Rectal smooth muscle tissue (tissue), 1 donor: ENCODE results near the gene GALNT7.

Experiments
- H3K27ac ChIP-seq: one replicate; pipeline ENCODE4 v1.7.0; 2013; ENCODE audit warnings: low read depth, low read length, inconsistent platforms
- H3K27me3 ChIP-seq: one replicate; pipeline ENCODE4 v1.7.0; 2013; ENCODE audit warnings: low read length; ENCODE audit not compliant: control insufficient read depth, insufficient read depth
- H3K36me3 ChIP-seq: one replicate; pipeline ENCODE4 v1.7.0; 2013; ENCODE audit warnings: low read length; ENCODE audit not compliant: control insufficient read depth, insufficient read depth
- H3K4me1 ChIP-seq: one replicate; pipeline ENCODE4 v1.7.0; 2013; ENCODE audit warnings: low read length; ENCODE audit not compliant: control insufficient read depth, insufficient read depth
- H3K4me3 ChIP-seq: one replicate; pipeline ENCODE4 v1.7.0; 2013; ENCODE audit warnings: low read length
- H3K9ac ChIP-seq: one replicate; pipeline ENCODE4 v1.7.0; 2013; ENCODE audit warnings: low read length

GALNT7 gene

DNA sequence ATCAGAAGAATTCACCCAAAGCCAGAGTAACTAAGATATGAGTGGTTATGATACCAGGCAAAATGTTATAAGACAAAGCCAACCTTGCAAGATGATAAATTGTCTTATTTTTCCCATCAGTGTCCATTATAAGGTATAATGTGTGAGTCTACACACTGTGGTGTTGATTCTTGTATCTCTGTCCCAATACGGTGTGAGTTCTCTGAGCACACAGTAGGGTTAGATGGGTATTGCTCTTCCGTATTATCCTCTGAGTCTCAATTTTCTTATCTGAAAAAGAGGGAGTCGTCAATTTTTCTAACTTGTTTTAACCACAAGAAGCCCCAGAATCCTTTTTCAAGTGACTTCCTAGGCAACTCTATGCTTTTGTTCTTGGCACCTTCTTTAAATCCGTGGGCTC, 95.6 kb downstream of the GALNT7 start:
- no peak overlapping the region for H3K27ac ChIP-seq
- no peaks in the 10 kb centered on the region for H3K36me3 ChIP-seq
- H3K4me1 ChIP-seq, result peaks cover 6% of the 10 kb centered on the region
- no peak overlapping the region for H3K4me3 ChIP-seq
- H3K27me3 ChIP-seq, result no peaks in the 10 kb centered on the region
- H3K9ac ChIP-seq, result no peak overlapping the region

DNA sequence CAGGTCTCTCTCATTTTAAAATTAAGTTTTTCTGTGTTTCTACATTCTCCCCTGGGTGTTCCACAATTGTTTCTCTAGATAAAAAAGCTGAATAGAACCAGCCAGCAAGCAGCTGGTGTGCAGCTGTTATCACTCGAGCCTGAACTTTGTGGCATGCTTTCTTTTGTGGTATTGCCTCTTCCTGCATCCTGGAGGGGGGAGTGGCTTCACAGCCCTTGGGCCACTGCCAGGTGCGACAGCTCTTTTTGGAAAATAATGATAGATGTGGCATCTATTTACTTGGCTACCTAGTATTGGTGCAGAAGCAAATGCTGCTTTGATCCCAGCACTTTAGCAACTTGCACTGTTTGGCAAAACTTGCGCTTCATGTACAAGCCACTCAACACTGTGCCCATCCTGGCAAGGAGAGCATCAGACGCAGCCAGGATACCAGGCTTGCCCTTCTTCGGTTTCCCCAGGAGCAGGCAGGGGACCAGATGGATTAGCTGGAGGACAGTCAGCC, 96.1 kb downstream of the GALNT7 start:
- Histone ChIP-seq H3K36me3 (no peaks in the 10 kb centered on the region), H3K4me1 (peaks cover 6% of the 10 kb centered on the region), H3K4me3 (no peak overlapping the region), H3K9ac (no peak overlapping the region), H3K27me3 (no peaks in the 10 kb centered on the region), H3K27ac (peak overlapping the region; percentile 6)

DNA sequence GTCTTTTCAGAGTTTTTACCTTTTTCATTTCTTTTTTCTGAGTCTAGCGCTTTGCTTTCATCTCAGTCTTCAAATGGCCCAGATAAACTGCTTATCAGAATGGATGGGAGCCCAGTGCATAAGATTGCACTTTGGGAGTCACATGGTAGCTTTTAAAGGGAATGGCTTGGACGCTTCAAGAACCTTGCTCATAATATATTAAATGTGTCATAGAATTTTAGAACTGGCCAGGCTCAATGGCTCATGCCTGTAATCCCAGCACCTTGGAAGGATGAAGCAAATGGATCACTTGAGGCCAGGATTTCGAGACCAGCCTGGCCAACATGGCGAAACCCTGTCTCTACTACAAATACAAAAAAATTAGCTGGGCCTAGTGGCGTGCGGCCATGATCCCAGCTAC, 97.1 kb downstream of the GALNT7 start:
- H3K27me3 ChIP-seq, result no peaks in the 10 kb centered on the region
- no peaks in the 10 kb centered on the region for H3K36me3 ChIP-seq
- no peak overlapping the region for H3K4me3 ChIP-seq
- no peak overlapping the region for H3K27ac ChIP-seq
- peaks cover 6% of the 10 kb centered on the region for H3K4me1 ChIP-seq
- H3K9ac ChIP-seq, result no peak overlapping the region

DNA sequence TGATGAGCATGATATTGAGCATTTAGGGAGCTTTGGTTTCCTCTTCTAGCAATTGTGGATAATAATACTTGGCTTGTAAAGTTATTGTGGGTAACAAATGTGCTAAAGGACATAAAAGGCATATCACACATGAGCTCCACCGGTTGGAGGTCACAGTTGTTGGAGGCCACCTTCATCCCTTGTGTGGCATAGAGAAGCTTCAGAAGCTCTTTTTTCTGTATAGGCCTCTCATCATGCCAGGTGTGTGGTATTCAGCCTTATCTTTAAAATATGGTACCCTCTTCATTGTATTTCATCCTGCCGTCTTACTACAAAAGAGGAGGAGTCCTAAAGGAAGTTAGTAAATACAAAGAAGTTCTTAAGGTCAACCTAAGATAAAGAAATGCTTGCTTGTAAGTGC, 99.1 kb downstream of the GALNT7 start:
- Histone ChIP-seq H3K4me1 (peaks cover 8% of the 10 kb centered on the region), H3K27ac (no peak overlapping the region), H3K36me3 (no peaks in the 10 kb centered on the region), H3K4me3 (no peak overlapping the region), H3K27me3 (no peaks in the 10 kb centered on the region), H3K9ac (no peak overlapping the region)

DNA sequence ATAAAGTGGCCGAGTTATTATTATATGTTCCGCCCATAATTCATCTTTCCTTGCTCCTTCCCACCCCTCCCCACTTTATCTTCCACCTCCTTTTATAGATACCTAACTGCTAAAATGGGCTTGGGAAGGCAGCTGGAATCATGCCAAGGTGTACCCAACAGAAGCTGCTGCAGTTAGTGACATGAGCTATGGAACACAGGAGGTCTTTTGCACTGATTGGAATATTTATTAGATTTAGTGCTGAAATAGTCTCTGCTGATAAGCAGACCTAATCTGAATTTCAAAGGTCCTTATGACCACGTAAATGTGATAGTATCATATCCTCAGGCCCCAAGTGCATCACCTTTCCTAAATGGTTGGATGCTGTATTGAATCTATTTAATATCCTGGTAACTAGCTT, 100.7 kb downstream of the GALNT7 start:
- H3K27ac ChIP-seq, result no peak overlapping the region
- no peaks in the 10 kb centered on the region for H3K36me3 ChIP-seq
- no peaks in the 10 kb centered on the region for H3K27me3 ChIP-seq
- H3K9ac ChIP-seq, result no peak overlapping the region
- peaks cover 8% of the 10 kb centered on the region for H3K4me1 ChIP-seq
- H3K4me3 ChIP-seq, result no peak overlapping the region

DNA sequence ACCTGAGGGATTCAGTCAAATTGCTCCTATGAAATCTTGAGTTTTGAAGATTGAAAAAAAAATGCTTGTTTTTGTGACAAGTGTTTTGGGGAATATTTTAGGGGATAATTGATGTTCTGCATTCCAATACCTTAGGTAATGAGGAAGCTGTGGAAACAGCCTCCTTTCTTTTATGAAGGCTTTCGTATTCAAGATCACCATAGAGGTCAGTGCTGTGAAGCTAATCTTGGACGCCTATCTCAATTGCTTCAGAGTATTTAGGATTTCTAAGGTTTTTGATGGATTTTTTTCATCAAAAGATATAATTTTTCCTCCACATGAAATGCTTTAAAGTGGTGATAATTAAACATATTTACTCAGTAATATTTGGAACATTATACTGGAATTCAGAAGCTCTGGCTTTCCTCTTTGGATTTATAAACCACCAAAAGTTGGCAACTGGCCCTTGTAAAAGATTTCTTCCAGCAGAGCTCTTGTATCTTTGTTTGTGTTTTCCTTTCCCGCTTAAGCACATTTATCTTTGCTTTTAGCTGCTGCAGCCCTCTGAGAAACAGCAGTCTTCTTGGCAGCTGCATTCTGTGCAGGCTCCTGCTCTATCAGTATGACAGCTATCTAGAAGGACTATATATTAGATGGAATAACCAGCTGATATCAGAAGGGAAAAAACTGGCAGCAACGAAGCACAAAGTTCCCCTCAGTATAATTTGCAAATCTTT, 101.9 kb downstream of the GALNT7 start:
- Histone ChIP-seq H3K27ac (no peak overlapping the region), H3K27me3 (no peaks in the 10 kb centered on the region), H3K4me3 (no peak overlapping the region), H3K4me1 (peaks cover 2% of the 10 kb centered on the region), H3K9ac (no peak overlapping the region), H3K36me3 (no peaks in the 10 kb centered on the region)

DNA sequence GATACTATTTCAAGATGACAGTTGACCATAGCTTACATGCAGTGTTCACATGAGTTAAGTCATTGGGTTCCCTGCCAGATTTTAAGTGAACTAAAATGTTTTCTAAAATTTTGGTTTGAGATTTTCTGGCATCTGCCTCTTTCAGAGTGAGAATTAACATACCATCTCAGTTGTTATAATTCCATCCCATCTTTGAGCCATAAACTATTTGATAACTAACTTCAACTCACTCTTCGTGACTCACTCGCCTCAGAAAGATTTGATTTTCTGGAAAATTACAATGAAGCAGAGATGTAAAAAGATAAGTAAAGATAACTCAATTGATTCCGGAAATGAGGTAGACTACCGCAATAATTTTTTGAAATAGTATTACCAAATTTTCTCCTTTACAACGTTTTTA, 103.7 kb downstream of the GALNT7 start:
- Histone ChIP-seq H3K36me3 (no peaks in the 10 kb centered on the region), H3K9ac (no peak overlapping the region), H3K4me3 (no peak overlapping the region), H3K27me3 (no peaks in the 10 kb centered on the region), H3K4me1 (peaks cover 2% of the 10 kb centered on the region), H3K27ac (no peak overlapping the region)

DNA sequence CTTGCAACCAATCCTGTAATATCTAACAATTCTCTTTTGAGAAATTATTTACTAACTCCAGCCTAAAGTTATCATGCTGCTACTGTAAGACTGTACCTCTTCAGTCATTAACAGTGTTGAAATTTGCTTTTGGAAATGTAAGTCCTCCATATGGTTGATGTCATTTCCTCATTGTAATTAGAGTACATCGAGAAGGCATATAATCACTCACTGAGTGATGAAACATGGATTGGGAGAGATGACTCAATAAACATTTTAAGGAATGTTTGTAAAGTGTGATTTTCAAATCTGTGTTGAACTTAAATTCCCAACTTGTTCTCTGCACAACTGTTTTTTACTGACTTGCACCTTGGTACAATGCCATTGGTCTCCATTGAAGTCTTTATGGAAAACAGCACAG, 104.4 kb downstream of the GALNT7 start:
- Histone ChIP-seq H3K27me3 (no peaks in the 10 kb centered on the region), H3K4me1 (peaks cover 2% of the 10 kb centered on the region), H3K36me3 (no peaks in the 10 kb centered on the region), H3K4me3 (no peak overlapping the region), H3K27ac (no peak overlapping the region), H3K9ac (no peak overlapping the region)

DNA sequence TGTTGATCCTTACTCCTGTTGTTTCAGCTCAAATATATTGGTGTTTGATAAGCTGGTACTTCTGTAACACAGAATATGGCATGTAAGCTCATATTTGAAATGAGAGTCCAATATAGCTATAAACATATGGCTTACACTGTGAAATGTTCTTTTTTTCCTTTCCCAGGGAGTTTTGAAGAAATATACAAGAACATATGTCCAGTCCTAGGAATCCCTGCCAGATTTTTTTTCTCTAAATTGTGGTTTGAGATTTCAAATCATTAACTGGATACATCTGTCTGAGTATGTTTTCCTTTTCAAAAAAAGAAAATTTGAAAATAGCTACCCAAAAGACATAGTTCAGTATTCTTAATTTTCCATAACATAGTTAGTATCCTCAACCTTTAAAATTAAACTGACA, 105.3 kb downstream of the GALNT7 start:
- no peak overlapping the region for H3K4me3 ChIP-seq
- H3K36me3 ChIP-seq, result no peaks in the 10 kb centered on the region
- no peak overlapping the region for H3K9ac ChIP-seq
- H3K4me1 ChIP-seq, result peaks cover 2% of the 10 kb centered on the region
- H3K27ac ChIP-seq, result no peak overlapping the region
- H3K27me3 ChIP-seq, result no peaks in the 10 kb centered on the region

DNA sequence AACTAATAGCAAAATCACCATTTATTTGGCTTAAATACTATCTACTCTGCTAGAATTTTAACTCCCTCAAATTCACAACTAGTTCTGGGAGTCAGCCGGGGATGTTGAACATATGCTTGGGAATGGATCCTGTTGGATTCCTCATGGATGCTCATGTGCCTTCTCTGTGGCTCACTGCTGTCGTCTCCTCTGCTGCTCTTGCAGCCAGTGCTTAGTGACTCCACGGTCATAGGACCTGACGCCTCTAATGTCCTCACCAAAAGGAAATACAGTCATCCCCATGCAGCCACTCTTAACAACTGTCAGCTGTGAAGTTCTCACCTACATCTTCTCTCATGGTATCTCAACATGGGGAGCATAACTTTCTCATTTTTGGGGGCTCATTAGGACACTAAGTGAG, 106.1 kb downstream of the GALNT7 start:
- H3K36me3 ChIP-seq, result no peaks in the 10 kb centered on the region

DNA sequence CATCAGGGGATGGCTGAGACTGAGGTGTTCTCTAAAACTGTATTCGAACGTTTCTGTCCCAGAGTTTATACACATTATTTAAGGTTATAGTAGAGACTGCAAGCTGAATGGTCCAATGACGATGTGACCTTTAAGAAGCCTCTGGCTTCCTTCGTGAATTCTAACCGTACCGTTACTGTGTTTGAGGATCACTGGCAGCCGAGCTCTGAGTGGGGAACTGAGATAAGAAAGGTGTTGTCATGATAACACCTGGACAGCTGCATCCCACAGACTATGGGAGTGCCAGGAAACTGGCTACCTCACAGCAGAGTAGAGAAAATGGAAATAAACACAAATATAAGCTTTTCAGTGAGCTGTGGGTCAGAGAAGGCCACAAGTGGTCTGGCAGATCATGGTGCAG, 106.5 kb downstream of the GALNT7 start:
- H3K4me1 ChIP-seq, result peaks cover 2% of the 10 kb centered on the region
- no peak overlapping the region for H3K27ac ChIP-seq
- H3K27me3 ChIP-seq, result no peaks in the 10 kb centered on the region
- H3K4me3 ChIP-seq, result no peak overlapping the region
- no peaks in the 10 kb centered on the region for H3K36me3 ChIP-seq
- no peak overlapping the region for H3K9ac ChIP-seq

More for the DNA sequence above, 106.1 kb downstream of the GALNT7 start:
- no peak overlapping the region for H3K9ac ChIP-seq
- peaks cover 2% of the 10 kb centered on the region for H3K4me1 ChIP-seq
- no peak overlapping the region for H3K27ac ChIP-seq
- H3K27me3 ChIP-seq, result no peaks in the 10 kb centered on the region
- H3K4me3 ChIP-seq, result no peak overlapping the region

DNA sequence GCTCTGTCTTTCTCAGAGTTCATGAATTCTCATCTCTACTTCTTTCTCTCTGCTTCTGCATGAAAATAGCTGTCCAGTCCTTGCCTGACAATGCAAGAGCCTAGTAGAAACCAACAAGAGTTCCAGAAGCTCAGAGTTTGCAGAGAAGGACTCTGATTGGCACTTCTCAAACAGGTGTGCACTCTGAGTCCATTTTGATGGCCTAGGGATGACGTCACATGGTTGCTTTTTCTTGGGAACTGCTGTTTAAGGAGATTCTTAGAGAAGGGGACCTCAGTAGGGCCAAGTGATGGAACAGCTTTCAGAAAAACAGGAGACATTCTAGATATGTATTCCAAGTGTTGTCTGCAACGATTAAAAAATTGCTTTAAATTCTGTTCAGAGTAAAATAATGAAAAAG, 108.7 kb downstream of the GALNT7 start:
- H3K27me3 ChIP-seq, result no peaks in the 10 kb centered on the region

DNA sequence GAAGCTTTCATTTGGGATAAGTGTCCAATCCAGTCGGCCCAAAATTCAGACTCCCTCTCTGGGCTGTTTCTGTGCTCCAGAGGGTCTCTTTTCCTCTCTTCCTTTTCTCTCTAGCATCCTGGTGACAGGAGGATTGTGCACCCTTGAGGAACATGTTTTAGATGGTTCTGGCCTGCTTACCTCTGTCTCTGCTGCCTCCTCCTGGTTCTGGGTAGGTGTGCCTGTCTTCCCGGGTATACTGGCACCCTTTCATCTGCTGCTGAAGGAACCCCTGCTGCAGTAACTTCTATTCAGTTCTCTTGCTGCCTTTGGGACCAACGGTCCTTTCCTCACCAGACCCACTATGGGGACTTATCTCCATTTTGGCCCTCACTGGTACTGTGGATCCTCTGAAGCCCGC, 112.4 kb downstream of the GALNT7 start:
- Histone ChIP-seq H3K9ac (no peak overlapping the region), H3K4me3 (no peak overlapping the region), H3K4me1 (no peaks in the 10 kb centered on the region), H3K27ac (no peak overlapping the region), H3K27me3 (no peaks in the 10 kb centered on the region), H3K36me3 (no peaks in the 10 kb centered on the region)

More for the DNA sequence above, 108.7 kb downstream of the GALNT7 start:
- Histone ChIP-seq H3K4me3 (no peak overlapping the region), H3K36me3 (no peaks in the 10 kb centered on the region), H3K27ac (no peak overlapping the region), H3K4me1 (no peaks in the 10 kb centered on the region), H3K9ac (no peak overlapping the region)
